Measurements from ENCODE around the gene MICOS13.
"Not testable (repeated sequence)": the region's sequence is repeated elsewhere in the genome, so short reads cannot be mapped to it uniquely, and the experiment has no call there.

MICOS13 gene

DNA sequence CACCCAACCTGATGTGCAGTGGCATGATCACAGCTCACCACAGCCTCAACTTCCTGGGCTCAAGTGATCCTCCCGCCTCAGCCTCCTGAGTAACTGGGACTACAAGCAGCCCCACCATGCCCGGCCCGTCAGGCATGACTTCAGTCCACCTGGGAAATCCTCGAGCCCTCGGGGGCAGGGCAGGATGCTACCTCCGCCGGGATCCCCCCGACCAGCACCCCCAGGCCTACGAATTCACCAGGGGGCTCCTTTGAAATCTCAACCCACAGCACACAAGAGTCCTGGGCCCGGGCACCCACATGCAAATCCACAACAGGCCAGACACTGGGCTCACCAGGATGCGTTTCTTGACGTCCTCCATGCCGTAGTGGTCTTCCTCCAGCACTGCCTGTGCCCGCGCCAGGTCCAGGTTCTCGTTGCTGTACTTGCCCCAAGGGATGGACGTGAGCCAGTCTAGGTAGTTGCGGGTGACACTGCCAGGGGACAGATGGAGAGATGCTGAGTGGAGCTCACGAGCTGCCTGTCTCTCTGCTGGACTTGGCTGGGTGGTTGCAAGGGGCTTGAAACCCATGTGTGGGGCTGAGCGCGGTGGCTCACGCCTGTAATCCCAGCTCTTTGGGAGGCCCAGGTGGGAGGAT lies 20.3 kb upstream of the MICOS13 start:
- DNase-seq (ENCODE audit: low read depth): no peak

DNA sequence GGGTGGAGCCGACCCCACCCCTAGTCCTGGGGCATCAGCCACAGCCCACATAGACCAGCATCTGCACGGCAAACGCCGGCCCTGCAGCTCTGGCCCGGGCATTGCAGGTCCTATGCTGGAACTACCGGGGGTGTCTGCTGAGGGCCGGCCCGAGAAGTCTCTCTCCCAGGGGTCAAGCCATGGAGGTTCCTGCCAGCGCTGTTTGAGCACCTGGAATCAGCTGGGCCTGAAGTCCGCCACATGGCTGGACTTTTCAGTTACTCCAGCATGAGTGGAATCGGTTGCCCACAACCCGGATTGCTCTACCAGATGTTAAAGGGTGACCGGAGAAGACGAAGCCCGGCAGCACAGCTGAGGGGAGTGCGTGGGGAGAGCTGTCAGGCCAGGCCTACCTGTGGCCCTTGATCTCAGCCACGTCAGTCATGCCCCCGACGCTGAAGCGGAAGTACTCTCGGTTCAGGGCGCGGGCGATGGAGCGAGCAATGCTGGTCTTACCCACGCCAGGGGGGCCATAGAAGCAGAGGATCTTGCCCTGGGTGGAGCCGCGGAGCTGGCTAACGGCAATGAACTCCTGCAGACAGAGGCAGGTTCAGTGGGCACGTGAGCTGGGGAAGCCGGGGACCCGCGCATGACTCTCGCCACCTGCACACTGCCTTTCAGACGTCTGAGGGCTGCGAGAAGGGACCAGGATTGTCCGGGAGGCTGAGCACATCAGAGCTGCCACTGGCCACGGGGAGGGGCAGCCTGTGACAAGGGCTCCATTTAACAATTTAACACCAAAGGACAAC lies 18.5 kb upstream of the MICOS13 start:
- DNase-seq (ENCODE audit: low read depth): no peak

DNA sequence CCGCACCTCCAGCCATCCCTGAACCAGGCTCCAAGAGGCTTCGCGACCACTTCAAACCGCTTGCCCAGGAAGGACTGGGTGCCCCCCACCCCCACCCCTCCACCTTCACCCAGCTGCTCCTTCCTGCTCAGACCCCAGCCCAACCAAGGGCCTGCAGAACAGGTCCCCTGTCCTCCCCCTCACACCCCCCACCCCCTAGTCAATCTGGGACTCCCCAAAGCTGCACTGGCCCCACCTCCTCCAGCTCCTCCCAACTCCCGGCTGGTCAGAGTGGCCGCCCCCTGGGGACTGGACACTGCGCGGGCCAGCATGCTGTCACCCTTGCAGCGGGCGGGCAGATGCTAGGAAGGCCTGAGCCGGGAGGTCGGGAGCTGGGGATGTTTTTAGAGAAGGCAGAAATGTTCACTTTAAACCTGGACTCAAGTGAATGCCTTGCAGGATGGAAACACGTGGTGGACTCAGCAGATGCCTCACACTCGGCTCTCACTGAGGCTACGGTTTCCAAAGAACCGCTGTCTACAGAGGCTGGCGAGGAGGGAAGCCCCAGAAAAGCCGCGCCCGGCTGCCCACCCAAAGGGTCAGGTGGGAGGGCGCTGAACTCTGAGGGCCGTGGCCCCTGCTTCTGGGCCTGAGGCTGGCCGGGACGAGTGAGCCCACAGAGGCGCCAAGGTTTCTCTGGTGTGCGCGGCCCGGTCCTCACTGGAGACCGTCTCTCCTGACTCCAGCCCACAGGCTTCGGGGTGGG lies 17.7 kb upstream of the MICOS13 start:
- no peak for DNase-seq (ENCODE audit: low read depth)

DNA sequence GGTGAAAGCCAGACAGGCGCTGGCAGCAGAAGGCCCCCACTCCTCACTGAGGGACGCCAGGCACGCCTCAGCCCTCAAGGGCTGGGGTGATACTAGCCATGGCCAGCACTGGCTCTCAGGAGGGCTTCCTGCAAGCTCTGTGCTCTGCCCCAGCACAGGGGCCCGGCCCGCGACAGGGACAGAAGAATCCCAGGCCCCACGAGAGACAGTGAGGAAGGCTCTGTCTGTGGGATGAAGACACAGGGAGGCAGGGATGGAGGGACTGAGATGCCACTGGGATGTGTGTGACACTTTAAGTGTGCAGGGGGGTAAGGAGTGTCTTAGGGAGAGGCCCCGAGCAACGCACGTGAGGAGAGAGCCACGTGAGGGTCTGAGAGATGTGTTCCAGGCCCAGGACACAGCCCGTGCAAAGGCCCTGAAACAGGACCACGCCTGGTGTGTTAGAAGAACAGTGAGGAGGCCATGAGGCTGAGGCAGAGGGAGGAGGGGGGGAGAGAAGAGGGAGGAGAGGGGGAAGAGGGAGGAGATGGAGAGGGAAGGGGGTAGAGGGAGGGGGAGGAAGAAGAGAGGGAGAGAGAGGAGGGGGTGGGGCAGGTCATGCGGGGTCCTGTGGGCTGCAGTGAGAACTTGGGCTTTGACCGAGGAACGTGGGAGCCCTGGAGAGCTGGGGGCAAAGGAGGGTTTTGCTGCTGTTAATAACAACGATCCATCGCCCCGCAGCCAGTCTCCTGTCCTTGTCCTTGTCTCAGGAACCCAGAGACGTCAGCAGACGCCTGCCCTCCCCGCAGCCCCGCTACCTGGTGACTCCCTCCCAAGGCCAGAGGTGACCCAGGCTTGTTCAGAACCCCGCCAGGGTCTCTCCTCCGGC lies 16.9 kb upstream of the MICOS13 start:
- no peak for DNase-seq (ENCODE audit: low read depth)

DNA sequence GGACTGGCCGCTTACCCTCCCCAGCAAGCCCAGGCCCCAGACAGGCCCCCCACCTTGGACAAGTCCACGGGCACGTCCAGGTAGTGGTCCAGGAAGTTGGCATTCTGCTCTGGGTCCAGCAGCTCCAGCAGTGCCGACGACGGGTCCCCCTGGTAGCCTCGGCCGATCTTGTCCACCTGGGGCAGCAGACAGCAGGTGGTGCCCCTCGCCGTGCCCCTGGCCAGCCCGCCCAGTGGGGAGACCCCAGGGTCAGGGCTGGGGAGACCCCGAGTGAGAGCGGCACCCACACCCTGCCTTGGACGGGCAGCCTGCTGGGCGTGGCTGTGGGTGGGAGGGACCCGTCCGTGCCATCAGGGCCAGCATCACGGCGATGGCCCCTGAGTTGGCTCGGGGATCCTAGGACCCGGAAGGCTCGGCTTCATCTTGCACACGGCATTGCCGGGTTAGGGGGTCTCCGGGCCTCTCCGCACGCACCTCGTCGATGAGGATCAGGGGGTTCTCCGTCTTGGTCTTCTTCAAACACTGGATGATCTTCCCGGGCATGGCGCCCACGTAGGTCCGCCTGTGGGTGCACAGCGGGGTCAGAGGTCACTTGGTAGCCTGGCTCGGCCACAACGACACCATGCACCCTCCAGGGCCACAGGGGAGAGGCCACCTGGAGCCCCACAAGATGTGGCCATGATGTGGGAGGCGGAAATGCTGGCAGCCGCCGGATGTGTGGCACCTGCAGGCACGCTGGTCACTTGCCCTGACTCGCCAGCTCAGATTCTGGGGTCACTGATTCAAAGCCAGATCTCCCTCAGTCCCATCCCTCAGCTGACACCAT lies 16.1 kb upstream of the MICOS13 start:
- no peak for DNase-seq (ENCODE audit: low read depth)

DNA sequence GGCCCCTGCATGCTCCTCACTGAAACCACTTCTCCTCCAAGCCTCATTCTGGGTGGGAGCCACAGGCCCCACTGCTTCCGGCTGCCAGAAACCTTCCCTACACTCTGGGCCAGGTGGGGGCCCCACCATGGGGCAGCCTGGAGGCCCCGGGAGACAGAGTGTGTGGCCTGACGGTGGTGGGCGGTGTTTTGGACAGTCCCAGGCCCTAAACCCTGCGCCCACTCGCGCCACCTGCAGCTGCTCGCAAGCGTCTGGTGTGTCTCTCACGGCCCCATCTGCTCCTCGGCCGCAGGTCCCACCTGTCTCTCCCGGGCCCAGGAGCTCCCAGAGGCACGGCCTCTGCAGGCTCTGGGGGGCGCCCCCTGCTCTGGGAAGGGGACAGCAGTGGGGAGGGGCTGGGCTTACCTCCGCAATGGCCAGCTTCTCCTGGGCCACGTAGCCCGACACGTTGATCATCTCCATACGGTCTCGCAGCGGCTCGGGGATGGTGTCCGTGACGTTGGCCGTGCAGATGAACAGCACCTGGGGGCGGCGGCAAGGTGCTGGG lies 15.4 kb upstream of the MICOS13 start:
- DNase-seq (ENCODE audit: low read depth): no peak

DNA sequence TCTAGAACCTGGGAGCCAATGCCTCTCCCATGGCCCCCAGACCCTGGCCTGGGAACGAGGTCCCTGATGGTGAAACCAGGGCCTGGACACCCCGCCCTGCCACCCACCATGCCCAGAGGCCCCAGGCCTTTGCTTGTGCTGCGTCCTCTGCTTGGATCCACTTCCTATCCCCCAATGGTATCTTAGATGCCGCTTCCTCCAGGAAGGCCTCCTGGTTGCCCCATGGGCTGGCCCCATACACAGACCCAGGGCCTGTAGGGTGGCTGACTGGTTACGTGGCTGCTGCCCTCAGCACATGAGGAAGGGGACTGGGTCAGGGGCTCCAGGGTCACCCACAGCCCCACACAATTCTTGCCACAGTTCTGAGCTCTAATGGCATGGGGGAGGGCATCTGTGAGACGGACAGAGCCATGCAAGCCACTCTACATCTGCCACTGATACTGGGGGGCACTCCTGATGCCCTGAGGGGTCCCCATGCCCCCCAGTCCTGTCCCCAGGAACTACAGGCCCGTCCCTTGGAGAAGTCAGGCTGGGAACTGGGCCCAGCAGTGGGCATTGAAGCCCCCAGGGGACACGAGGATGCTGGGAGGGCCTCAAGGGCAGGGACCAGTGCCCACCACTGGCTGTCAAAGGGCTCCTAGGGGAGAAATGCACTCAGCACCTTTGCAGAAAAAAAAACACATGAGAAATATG lies 14.8 kb upstream of the MICOS13 start:
- no peak for DNase-seq (ENCODE audit: low read depth)

DNA sequence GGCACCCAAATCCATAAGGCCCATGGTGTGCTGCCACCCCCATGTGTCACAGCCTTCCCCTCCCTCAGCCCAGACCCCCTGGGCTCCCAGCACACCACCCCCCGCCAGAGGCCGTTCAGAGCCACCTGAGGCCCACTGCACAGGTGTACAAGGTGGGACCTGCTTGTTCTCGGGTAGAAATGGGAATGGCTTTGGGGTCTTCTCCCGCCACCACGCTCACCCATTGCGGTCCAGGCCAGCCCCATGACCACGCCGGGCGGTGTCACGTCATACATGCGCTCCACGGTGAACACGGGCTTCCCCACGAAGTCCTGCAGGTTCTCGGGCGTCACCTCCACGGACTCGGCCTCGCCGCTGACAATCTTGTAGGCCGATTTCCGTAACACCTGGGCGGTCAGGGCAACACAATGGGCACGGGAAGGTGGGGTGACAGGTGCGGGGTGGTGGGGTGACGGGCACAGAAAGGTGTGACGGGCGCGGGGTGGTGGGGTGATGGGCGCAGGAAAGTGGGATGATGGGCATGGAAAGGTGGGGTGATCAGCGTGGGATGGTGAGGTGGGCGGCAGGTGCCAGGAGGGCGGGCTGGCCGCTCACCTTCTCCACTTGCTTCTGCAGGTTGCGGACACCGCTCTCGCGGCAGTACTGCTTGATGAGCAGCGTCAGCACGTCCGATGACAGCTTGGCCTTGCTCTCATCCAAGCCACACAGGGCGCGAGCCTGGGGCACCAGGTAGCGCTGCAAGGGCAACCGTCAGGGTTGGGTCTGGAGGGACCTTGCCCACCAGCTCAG lies 14.0 kb upstream of the MICOS13 start:
- DNase-seq (ENCODE audit: low read depth): no peak

DNA sequence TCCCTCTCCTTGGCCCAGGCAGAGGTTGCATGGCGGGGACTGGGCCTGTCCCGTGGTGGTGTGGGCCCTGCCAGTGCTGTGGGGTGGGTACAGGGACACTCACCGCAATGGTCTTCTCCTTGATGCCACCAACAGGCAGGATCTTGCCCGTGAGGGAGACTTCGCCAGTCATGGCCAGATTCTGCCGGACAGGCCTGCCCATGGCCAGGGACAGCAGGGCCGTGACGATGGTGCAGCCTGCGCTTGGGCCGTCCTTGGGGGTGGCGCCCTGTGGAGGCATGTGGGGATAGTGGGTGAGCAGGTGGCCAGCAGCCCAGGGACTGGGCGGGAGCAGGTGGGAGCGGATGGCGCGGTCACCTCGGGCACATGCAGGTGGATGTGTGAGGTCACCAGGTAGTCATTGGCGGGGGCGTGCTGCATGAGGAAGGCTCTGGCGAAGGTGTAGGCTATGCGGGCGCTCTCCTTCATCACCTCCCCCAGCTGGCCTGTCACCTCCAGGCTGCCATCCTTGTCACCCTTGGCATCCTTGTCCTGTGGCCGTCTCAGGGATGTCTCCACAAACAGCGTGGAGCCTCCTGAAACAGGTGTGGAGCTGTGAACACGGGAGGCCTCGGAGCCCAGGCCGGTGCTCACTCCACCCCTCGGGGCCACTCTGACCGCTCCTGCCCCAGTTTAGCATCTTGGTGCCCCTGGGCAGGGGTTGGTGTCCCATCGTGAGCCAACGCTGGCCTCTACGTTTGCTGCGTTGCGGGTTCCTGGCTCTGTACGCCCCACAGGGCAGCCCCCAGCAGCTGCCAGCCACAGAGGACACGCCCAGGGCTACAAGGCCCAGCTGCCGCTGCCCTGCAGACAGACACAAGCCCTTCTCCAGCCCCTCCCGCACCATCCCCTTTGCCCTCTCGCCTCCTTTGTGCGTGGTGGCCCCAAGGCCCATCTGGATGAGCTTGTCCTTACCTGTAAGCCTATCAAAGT lies 13.2 kb upstream of the MICOS13 start:
- no peak for DNase-seq (ENCODE audit: low read depth)

DNA sequence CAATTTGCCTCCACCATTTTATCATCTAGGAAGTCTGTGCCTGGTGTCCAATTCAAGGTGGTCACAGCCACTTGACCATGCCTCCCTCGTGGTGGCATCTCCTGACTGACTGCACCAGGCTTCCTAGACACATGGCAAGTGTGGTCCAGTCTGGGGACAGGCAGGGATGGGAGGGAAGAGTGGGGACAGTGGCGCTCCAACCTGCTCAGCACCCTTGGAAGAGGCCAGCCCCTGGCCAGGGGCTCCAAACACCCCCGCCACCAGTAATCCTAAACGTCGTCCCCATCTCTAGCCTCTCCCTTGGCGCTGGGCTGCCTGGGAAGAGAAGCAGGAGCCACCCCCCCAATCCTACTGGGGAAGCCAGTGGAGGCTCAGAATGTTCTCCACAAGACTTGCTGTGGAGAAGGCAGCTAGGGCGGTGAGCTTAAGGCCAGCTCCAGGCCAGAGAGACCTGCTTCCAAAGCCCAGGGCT lies 12.4 kb upstream of the MICOS13 start:
- no peak for DNase-seq (ENCODE audit: low read depth)

DNA sequence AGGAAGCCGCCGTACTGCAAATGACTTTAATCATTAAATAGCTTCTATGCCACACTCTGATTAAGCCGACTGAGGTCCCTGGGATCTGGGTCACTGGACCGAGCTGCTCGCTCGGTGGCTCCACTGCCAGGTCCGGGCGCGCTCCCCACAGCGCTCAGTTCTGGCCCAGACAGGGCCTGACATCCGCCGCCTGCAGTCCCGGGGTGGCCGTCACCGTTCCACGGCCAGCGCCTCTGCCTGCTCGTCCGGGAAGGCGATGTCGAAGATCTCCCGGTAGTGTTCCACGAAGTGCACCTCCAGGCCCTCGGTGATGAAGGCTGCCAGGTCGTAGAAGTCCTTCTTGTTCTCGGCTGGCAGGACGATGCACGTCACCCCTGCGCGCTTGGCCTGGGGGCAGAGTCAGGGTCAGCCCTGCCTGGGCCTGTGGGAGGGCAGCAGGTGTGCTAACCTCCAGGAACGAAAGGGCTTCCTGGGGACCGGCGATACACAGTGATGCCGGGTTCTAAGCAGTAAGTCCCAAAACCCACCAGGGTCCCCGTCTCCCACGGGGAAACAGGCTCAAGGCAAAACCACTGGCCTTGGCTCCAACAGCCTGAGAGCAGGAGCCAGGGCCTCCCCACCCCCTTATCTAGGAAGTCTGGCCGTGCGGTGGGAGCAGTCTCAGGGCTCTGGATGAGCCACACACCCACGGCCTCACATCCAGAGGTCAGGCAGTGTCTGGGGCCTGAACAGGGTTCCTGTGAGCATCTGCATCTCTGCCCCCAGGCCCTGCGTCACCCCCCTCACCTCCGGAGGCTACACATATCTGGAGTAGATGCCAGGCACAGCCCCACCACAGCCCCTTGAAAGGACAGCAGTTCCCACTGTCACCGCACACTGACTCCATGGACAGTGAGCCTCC lies 11.8 kb upstream of the MICOS13 start:
- no peak for DNase-seq (ENCODE audit: low read depth)

DNA sequence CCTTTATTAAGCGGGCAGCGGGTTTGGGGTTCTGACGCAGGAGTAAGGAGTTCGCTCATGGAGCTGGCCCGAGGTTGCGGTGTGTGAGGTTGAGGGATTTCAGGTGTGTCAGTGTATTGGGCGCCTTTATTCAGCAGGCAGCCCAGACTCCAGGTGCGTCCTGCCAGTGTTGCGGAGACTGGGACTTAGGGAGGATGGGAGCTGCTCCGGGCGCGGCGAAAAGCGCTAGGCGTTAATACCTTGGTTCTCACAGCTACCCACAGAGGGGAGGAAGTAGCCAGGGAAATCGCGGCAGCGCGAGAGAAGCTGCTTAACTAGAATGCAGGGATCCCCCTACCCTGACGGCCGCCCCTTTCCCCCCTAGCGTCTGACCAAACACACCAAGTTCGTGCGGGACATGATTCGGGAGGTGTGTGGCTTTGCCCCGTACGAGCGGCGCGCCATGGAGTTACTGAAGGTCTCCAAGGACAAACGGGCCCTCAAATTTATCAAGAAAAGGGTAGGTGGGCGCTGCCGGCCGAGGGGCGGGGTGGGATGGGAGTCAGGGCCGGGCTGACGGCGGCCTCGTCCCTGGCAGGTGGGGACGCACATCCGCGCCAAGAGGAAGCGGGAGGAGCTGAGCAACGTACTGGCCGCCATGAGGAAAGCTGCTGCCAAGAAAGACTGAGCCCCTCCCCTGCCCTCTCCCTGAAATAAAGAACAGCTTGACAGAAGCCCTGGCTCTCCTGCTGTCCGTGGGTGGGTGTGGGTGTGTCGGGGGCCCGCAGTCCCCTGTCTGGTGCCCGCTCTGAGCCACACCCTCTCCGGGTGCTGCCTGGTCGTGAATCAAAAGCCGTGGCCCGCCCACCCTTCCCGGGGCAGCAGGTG lies 10.9 kb upstream of the MICOS13 start:
- DNase-seq (ENCODE audit: low read depth): peak; percentile 54

DNA sequence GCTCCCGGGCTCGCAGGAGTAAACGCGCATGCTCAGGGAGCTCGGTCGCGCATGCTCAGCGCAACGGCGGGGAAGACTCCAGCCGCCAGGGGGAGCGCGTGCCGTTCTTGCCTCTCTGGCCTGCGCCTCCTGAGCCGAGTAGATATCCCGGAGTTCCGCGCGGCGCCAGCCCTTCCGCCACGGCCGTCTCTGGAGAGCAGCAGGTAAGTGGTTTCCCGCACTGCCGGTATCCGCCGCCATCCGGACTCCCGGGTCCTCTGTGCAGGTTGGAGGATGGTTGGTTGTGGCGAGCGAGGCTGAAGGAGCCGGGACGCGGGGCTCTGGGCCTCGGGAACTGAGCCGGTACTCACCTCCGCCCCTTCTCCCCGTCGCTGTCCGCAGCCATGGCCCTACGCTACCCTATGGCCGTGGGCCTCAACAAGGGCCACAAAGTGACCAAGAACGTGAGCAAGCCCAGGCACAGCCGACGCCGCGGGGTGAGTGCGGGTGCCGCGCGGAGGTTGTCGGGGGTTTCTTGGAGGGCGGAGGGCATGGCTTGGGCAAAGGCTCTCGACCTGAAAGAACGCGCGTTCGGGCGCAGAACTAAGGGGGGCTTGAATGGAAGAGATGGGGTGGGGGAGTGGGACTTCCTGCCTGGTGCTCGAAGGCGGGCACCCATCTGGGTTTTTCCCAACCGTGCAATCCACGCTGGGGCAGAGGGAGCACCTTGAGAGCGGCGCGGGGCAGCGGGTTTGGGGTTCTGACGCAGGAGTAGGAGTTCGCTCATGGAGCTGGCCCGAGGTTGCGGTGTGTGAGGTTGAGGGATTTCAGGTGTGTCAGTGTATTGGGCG lies 10.0 kb upstream of the MICOS13 start, which contains the start of gene RPL36:
Gene RPL36 (plus strand): TSS at position 171 of the 830 bp plus-strand sequence. CDS start 213 bp downstream, at position 384.
- peak; percentile 98 for DNase-seq (ENCODE audit: low read depth)

DNA sequence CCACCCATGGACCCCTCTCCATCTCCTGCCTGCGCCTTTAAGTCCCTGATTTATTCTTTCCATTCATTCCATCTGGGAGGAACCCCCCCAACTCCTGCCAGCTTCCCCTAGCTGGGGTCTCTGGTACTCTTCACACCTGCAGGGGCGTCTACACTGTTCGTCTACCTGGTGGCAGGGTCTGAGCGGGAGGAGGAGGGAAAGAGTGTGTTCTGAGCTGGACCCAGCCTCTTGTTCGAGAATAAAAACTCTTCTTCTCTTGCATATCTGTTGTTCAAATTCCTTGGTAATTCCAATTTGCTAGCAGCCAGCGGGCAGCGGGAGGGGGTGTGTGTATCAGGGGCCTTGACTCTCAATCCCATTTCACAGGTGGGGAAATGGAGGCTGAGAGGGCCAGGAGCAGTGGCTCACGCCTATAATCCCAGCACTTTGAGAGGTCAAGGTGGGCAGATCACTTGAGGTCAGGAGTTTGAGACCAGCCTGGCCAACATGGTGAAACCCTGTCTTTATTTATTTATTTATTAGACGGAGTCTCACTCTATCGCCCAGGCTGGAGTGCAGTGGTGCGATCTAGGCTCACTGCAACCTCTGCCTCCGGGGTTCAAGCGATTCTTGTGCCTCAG lies 8.1 kb upstream of the MICOS13 start:
- DNase-seq (ENCODE audit: low read depth): not testable (repeated sequence)

Data from activated T-helper 9 cell treated with anti-CD3 and anti-CD28 coated beads, Interleukin-2, amount 50 U/mL, for 16 hours (primary cell).